ENCODE measurements around the gene SIRPD.

The SIRPD gene

GRCh38 chr20:1486566-1486965 is 70.9 kb downstream of the SIRPD start:
- no peak for TF ChIP-seq CTCF (conservative IDR thresholded peaks at IDR 0.05; ENCODE audit: low read depth)
- H3K27ac ChIP-seq, result no peak overlapping the region
- ChIA-PET CTCF (interaction anchor here (0.7 kb wide), 1 partner anchor 455 kb away, joined by 3 read pairs; no protein-coding TSS in a partner anchor), POLR2A (ENCODE audit: low non-redundant PET) (no interaction called here)
- no peak for DNase-seq (ENCODE audit: low spot score)

DNA sequence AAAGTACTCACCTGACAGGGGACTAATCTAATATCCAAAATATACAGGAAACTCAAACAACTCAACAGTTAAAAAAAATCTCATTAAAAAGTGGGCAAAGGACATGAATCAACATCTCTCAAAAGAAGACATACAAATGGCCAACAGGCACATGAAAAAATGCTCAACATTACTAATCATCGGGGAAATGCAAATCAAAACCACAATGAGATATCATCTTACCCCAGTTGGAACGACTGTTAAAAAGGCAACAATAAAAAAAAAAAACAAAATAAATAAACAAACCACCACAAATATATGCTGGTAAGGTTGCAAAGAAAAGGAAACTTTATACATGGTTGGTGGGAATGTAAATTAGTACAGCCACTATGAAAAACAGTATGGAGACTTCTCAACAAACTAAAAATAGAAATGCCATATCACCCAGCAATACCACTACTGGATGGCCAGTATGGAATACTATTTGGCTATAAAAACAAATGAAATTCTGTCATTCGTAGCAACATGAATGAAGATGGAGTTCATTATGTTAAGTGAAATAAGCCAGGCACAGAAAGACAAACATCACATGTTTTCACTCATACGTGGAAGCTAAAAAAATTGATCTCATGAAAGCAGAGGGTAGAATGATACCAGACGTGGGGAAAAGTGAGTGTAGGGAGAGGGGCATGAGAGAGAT is 72.9 kb downstream of the SIRPD start:
- TF ChIP-seq CTCF (conservative IDR thresholded peaks at IDR 0.05; ENCODE audit: low read depth), result no peak
- ChIA-PET CTCF (interaction anchor here (1.0 kb wide), 1 partner anchor 19 kb away, joined by 7 read pairs; no protein-coding TSS in a partner anchor), POLR2A (ENCODE audit: low non-redundant PET) (no interaction called here)
- DNase-seq (ENCODE audit: low spot score), result no peak
- no peak overlapping the region for H3K27ac ChIP-seq
